Erythroblast (primary cell): Measurements from ENCODE around the gene NLRP7.

Experiments used
- GATA1 ChIP-seq: IDR thresholded peaks from 2 replicates; pipeline ENCODE4 v1.6.1; 2011; ENCODE audit warnings: low read depth, mild to moderate bottlenecking, control low read depth, low read length, moderate library complexity
- POLR2A ChIP-seq: IDR thresholded peaks from 2 replicates; pipeline ENCODE4 v1.6.1; 2011; ENCODE audit warnings: mild to moderate bottlenecking, low read length

GRCh38 chr19:54893406-54893805 lies 53.9 kb downstream of the NLRP7 start:
- TF ChIP-seq POLR2A, result no peak
- TF ChIP-seq GATA1, result no peak
